Esophagus muscularis mucosa (tissue), 4 donors: Measurements from ENCODE around the gene ZNF599. TPM values are rescaled to one million over a fixed set of nuclear protein-coding genes. Genes with fewer than 3 reads are reported as not detected.

Experiments
- DNase-seq: peaks from one replicate; pipeline ENCODE4 v3.0.0-alpha.2; 2017; ENCODE audit errors: extremely low spot score
- H3K27ac ChIP-seq, 4 donors: fragments of 200-600 bp; sonication (generic); replicated peaks in 1 of 4; 1 replicate in 3 of 4; 2 replicates in 1 of 4; pipeline ENCODE4 v1.5.1; 2016 to 2019; ENCODE audit warnings: mild to moderate bottlenecking in 1 of 4
- H3K27me3 ChIP-seq, 4 donors: fragments of 200-600 bp; sonication (generic); one replicate each; pipeline versions ENCODE4 v1.5.1 to v1.6.0; 2016 to 2019
- H3K36me3 ChIP-seq, 4 donors: fragments of 200-600 bp; sonication (generic); one replicate each; pipeline ENCODE4 v1.5.1; 2016 to 2019
- H3K4me1 ChIP-seq, 4 donors: fragments of 200-600 bp; sonication (generic); one replicate each; pipeline ENCODE4 v1.5.1; 2016 to 2019
- H3K4me3 ChIP-seq, 4 donors: fragments of 200-600 bp; sonication (generic); 1 replicate in 2 of 4; 2 replicates in 2 of 4; pipeline ENCODE4 v1.5.1; 2016 to 2019; ENCODE audit warnings: mild to moderate bottlenecking in 4 of 4, moderate library complexity in 1 of 4
- H3K9me3 ChIP-seq, 4 donors: fragments of 200-600 bp; sonication (generic); 1 replicate in 3 of 4; 2 replicates in 1 of 4; pipeline ENCODE4 v1.5.1; 2016 to 2019
- CTCF ChIP-seq, 3 experiments: fragments of 200-600 bp in 2 of 3; fragments of 450-650 bp in 1 of 3; sonication (generic) in 2 of 3; IDR thresholded peaks; one replicate each; pipeline ENCODE4 v1.5.1; 2017 to 2019; ENCODE audit warnings: antibody characterized with exemption in 3 of 3, mild to moderate bottlenecking in 2 of 3, moderate library complexity in 1 of 3
- EP300 ChIP-seq: sonication (generic); formaldehyde crosslinking; IDR thresholded peaks from one replicate; pipeline ENCODE4 v1.6.1; 2017; ENCODE audit warnings: antibody characterized with exemption
- POLR2A ChIP-seq: fragments of 450-650 bp; IDR thresholded peaks from one replicate; pipeline ENCODE4 v1.6.1; 2017; ENCODE audit warnings: antibody characterized with exemption, moderate library complexity, mild to moderate bottlenecking, low read depth
- POLR2AphosphoS5 ChIP-seq, 2 donors: sonication (generic); formaldehyde crosslinking; IDR thresholded peaks; one replicate each; pipeline ENCODE4 v1.6.1; 2017; ENCODE audit warnings: antibody characterized with exemption in 2 of 2
- WGBS: methylation state at CpG from one replicate; pipeline ENCODE4 v1.1.5; 2018; 5-methylcytosine and 5-hydroxymethylcytosine counted together
- intact Hi-C: fragments of 100-400 bp; cut with DNase I; formaldehyde crosslinking; loops from one replicate; pipeline ENCODE4 v1.15.1; 2023
- total RNA-seq, 4 donors: library from RNA; depleted of rRNA; stranded (reverse); fragments of >200 nt; gene quantifications; one replicate each; pipeline versions ENCODE4 v1.1.0 to v1.2.1, GENCODE V29; 2016

Gene ZNF599
- total RNA-seq, 4 donors from 2014 or later: 5.8 to 7.1 (median 6.7) TPM

GRCh38 chr19:34715357-34715756 is 57.7 kb downstream of the ZNF599 start:
- Histone ChIP-seq H3K27ac (no peak overlapping the region), H3K36me3 (no peaks in the 10 kb centered on the region), H3K27me3 (peaks cover 0 to 5% (median 0%) of the 10 kb centered on the region in 4 donors), H3K4me3 (no peak overlapping the region), H3K9me3 (peaks cover 0 to 5% (median 0%) of the 10 kb centered on the region in 4 donors), H3K4me1 (peaks cover 0 to 6% (median 0%) of the 10 kb centered on the region in 4 donors)
- no peak for DNase-seq
- TF ChIP-seq EP300 (no peak), POLR2AphosphoS5 (IDR thresholded peaks at IDR 0.05) (no peak), POLR2A (no peak), CTCF (IDR thresholded peaks at IDR 0.05) (no peak)
- intact Hi-C loops: no loop called here

- WGBS: 69% methylated on average over 2 of the region's 2 CpGs
- H3K36me3 ChIP-seq: no peaks in the 10 kb centered on the region
- H3K27ac ChIP-seq: no peak overlapping the region
- no peak overlapping the region for H3K4me3 ChIP-seq
- no peak for DNase-seq
- H3K4me1 ChIP-seq: peaks cover 0 to 6% (median 0%) of the 10 kb centered on the region in 4 donors
- H3K9me3 ChIP-seq: peaks cover 0 to 5% (median 0%) of the 10 kb centered on the region in 4 donors
- intact Hi-C loops: loop anchor here (5.0 kb wide), 1 partner anchor 211 kb away; no protein-coding TSS in a partner anchor
- TF ChIP-seq EP300 (no peak), POLR2AphosphoS5 (IDR thresholded peaks at IDR 0.05) (no peak), POLR2A (no peak), CTCF (IDR thresholded peaks at IDR 0.05) (no peak)
- peaks cover 0 to 5% (median 0%) of the 10 kb centered on the region in 4 donors for H3K27me3 ChIP-seq
Observed at GRCh38 chr19:34713262-34713637, 59.8 kb downstream of the ZNF599 start.

- Histone ChIP-seq H3K4me3 (no peak overlapping the region), H3K27ac (no peak overlapping the region), H3K36me3 (no peaks in the 10 kb centered on the region), H3K4me1 (peaks cover 0 to 6% (median 0%) of the 10 kb centered on the region in 4 donors), H3K27me3 (peaks cover 0 to 5% (median 0%) of the 10 kb centered on the region in 4 donors), H3K9me3 (peaks cover 0 to 5% (median 0%) of the 10 kb centered on the region in 4 donors)
- WGBS: 35% methylated on average over 11 of the region's 11 CpGs
- TF ChIP-seq CTCF (IDR thresholded peaks at IDR 0.05) (peak; percentile 78 to 87 (median 83)), POLR2A (no peak)
- DNase-seq: no peak
- intact Hi-C loops: loop anchor here (1.0 to 5.0 kb wide), 2 partner anchors 73 to 210 kb away; no protein-coding TSS in a partner anchor
Observed at GRCh38 chr19:34712395-34713261, 60.4 kb downstream of the ZNF599 start.

- Histone ChIP-seq H3K4me1 (peaks cover 0 to 6% (median 0%) of the 10 kb centered on the region in 4 donors), H3K4me3 (no peak overlapping the region), H3K27ac (no peak overlapping the region), H3K9me3 (peaks cover 0 to 5% (median 0%) of the 10 kb centered on the region in 4 donors), H3K27me3 (peaks cover 0 to 5% (median 0%) of the 10 kb centered on the region in 4 donors), H3K36me3 (no peaks in the 10 kb centered on the region)
- WGBS: 61% methylated on average over 6 of the region's 6 CpGs
- no peak for TF ChIP-seq EP300
- no peak for TF ChIP-seq POLR2AphosphoS5 (IDR thresholded peaks at IDR 0.05)
- intact Hi-C loops: loop anchor here (1.0 to 5.0 kb wide), 2 partner anchors 73 to 210 kb away; no protein-coding TSS in a partner anchor
- DNase-seq: no peak
Observed at GRCh38 chr19:34711890-34712289, 61.1 kb downstream of the ZNF599 start.

Other genes starting within 250 kb of the ZNF599 start
- gene SCGB2B2, start 96.1 kb downstream of the ZNF599 start, total RNA-seq: under 1 TPM in 2 of 4 donors, not detected in 2; 0.83 to 0.86 TPM
- gene ZNF302, start 95.5 kb downstream of the ZNF599 start, total RNA-seq: 10 to 100 TPM; 20.4 to 29.5 (median 21.6) TPM
- gene ZNF181, start 39.0 kb downstream of the ZNF599 start, total RNA-seq: 10 to 100 TPM; 22.6 to 31.6 (median 26.0) TPM
- gene ZNF30, start 153.7 kb upstream of the ZNF599 start, total RNA-seq: 1 to 10 TPM; 1.3 to 9.6 (median 2.5) TPM
- 1 to 10 TPM; 4.6 to 8.4 (median 6.4) TPM for gene ZNF792, start 191.0 kb upstream of the ZNF599 start, total RNA-seq
- gene GRAMD1A, start 227.1 kb upstream of the ZNF599 start, total RNA-seq: 10 to 100 TPM; 27.8 to 55.3 (median 52.1) TPM